Spinal cord (tissue), 10 donors: ENCODE measurements around the gene MAP7D1. TPM values are rescaled to one million over a fixed set of nuclear protein-coding genes. Genes with fewer than 3 reads are reported as not detected.
"Not testable (repeated sequence)": the region's sequence is repeated elsewhere in the genome, so short reads cannot be mapped to it uniquely, and the experiment has no call there.

Source experiments
- DNase-seq, 6 donors: peaks; one replicate each; pipeline versions ENCODE4 v3.0.0 to v3.0.0-alpha.2; 2013 to 2015; ENCODE audit warnings: low spot score in 6 of 6, low read depth in 4 of 6
- H3K27ac ChIP-seq: one replicate; pipeline ENCODE4 v1.5.1; 2013; ENCODE audit warnings: low read depth, low read length, control low read depth
- H3K27me3 ChIP-seq: one replicate; pipeline ENCODE4 v1.6.1; 2013; ENCODE audit warnings: low read length; ENCODE audit not compliant: control insufficient read depth, insufficient read depth
- H3K36me3 ChIP-seq: one replicate; pipeline ENCODE4 v1.6.1; 2013; ENCODE audit warnings: low read length; ENCODE audit not compliant: control insufficient read depth, insufficient read depth
- H3K4me1 ChIP-seq: one replicate; pipeline ENCODE4 v1.6.1; 2013; ENCODE audit warnings: low read length; ENCODE audit not compliant: control insufficient read depth, insufficient read depth
- H3K4me3 ChIP-seq: one replicate; pipeline ENCODE4 v1.5.1; 2013; ENCODE audit warnings: low read depth, low read length, control low read depth
- H3K9me3 ChIP-seq: one replicate; pipeline ENCODE4 v1.6.1; 2013; ENCODE audit warnings: low read length; ENCODE audit not compliant: control insufficient read depth, insufficient read depth
- WGBS: methylation state at CpG from one replicate; pipeline ENCODE4 v1.1.5; 2013; ENCODE audit warnings: missing lambda C conversion rate; ENCODE audit not compliant: insufficient coverage; 5-methylcytosine and 5-hydroxymethylcytosine counted together
- polyA plus RNA-seq, 2 donors: library from polyadenylated mRNA; unstranded; fragments of 120-200 nt; gene quantifications; one replicate each; pipeline ENCODE4 v1.2.1, GENCODE V29; 2013; ENCODE audit not compliant: insufficient read length in 2 of 2
- small RNA-seq: library from RNA; depleted of rRNA; stranded (forward); fragments of <200 nt; gene quantifications from one replicate; pipeline ENCODE3, GENCODE V24; 2014; ENCODE audit warnings: low replicate concordance
- total RNA-seq, 2 donors: library from RNA; depleted of rRNA in 1 of 2; stranded (reverse); fragments of 120-200 nt in 1 of 2; fragments of >200 nt in 1 of 2; gene quantifications; one replicate each; pipeline versions ENCODE4 v1.2.3 to v1.2.4, GENCODE V29; 2013 to 2014
- donor health status: healthy.

MAP7D1 gene
- total and polyA plus RNA-seq, 4 donors, result 52.4 to 209 (median 124) TPM

GRCh38 chr1:36224537-36225282, 68.8 kb downstream of the MAP7D1 start:
- no peaks in the 10 kb centered on the region for H3K9me3 ChIP-seq
- WGBS, result under 1% methylated on average over 24 of the region's 29 CpGs
- peak overlapping the region; percentile 98 for H3K4me3 ChIP-seq
- no peak for DNase-seq
- H3K4me1 ChIP-seq, result peaks cover 25% of the 10 kb centered on the region
- peak overlapping the region; percentile 99 for H3K27ac ChIP-seq
- no peaks in the 10 kb centered on the region for H3K27me3 ChIP-seq
- H3K36me3 ChIP-seq, result peaks cover 16% of the 10 kb centered on the region

DNA sequence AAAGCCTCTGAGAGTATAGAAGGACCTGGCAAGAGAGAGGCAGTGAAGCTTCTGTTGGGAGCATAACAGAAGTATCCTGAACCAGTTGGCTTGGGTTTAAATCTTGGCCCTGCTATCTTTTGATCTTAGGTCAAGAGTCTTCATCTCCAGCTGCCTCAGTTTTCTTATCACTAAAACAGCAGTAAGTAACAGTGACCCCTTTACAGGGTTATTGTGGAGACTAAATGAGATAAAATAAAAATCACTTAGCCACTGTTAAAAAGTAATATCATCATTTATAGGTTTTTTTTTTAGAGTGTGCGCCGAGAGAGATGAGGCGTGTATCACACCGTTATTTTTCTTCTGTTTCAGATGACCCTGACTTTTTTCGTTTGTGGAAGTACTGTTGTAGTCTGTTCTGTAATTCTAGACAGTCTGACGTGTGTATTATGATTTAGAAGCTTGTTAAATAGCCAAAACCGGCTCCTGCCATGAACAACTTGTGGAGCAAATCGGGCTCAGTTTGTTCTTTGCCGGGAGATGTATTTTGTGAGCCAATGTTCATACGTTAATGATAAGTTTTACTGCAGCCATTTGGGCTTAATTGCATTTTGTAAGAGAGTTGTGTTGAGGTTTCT, 69.4 kb downstream of the MAP7D1 start:
- no peak for DNase-seq
- Histone ChIP-seq H3K4me1 (peaks cover 25% of the 10 kb centered on the region), H3K27me3 (no peaks in the 10 kb centered on the region), H3K27ac (peak overlapping the region; percentile 99), H3K36me3 (peaks cover 23% of the 10 kb centered on the region), H3K4me3 (peak overlapping the region; percentile 98), H3K9me3 (no peaks in the 10 kb centered on the region)
- WGBS, result 34% methylated on average over 2 of the region's 10 CpGs

DNA sequence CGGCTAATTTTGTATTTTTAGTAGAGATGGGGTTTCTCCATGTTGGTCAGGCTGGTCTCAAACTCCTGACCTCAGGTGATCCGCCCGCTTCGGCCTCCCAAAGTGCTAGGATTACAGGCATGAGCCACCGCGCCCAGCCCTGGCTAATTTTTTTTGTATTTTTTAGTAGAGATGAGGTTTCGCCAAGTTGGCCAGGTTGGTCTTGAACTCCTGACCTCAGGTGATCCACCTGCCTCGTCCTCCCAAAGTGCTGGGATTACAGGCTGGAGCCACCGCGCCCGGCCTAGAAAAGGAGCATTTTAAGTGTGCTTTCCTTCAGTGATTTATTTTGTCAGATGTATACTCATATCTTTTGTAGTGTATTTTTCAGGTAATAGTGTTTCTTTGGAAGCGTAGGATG, 74.3 kb downstream of the MAP7D1 start:
- H3K4me1 ChIP-seq, H3K4me3 ChIP-seq, H3K27me3 ChIP-seq, H3K27ac ChIP-seq, DNase-seq, H3K9me3 ChIP-seq: not testable (repeated sequence)
- 95% methylated on average over 4 of the region's 12 CpGs for WGBS
- peaks cover 31% of the 10 kb centered on the region for H3K36me3 ChIP-seq

Small RNA genes within 50 kb of the gene (small RNA-seq; reads per million reads assigned to genes)
- gene RN7SL131P, result not detected

Other genes starting within 250 kb of the MAP7D1 start
- gene AGO3, start 225.1 kb upstream of the MAP7D1 start, total RNA-seq, result 10 to 100 TPM; 33.6 to 33.7 TPM
- gene AGO3, start 225.1 kb upstream of the MAP7D1 start, polyA plus RNA-seq, result 10 to 100 TPM; 11.5 to 15.1 TPM
- 10 to 100 TPM in 1 of 2 donors, 1 to 10 TPM in 1; 2.2 to 13.5 TPM for gene TEKT2, start 72.1 kb upstream of the MAP7D1 start, total RNA-seq
- gene TEKT2, start 72.1 kb upstream of the MAP7D1 start, polyA plus RNA-seq, result 10 to 100 TPM; 15.8 to 17.5 TPM
- 10 to 100 TPM; 20.3 to 43.0 TPM for gene ADPRS, start 67.3 kb upstream of the MAP7D1 start, total RNA-seq
- 10 to 100 TPM; 41.3 to 46.1 TPM for gene ADPRS, start 67.3 kb upstream of the MAP7D1 start, polyA plus RNA-seq
- gene COL8A2, start 30.9 kb upstream of the MAP7D1 start, total RNA-seq, result 10 to 100 TPM; 15.1 to 32.6 TPM
- gene COL8A2, start 30.9 kb upstream of the MAP7D1 start, polyA plus RNA-seq, result 1 to 10 TPM; 3.2 to 7.9 TPM
- gene TRAPPC3, start 6.7 kb upstream of the MAP7D1 start, total RNA-seq, result 10 to 100 TPM; 59.7 to 82.6 TPM
- gene TRAPPC3, start 6.7 kb upstream of the MAP7D1 start, polyA plus RNA-seq, result 10 to 100 TPM; 79.2 to 83.4 TPM
- gene THRAP3, start 68.3 kb downstream of the MAP7D1 start, total RNA-seq, result 10 to 100 TPM; 69.1 to 71.7 TPM
- 10 to 100 TPM; 84.0 to 88.5 TPM for gene THRAP3, start 68.3 kb downstream of the MAP7D1 start, polyA plus RNA-seq
- gene SH3D21, start 150.2 kb downstream of the MAP7D1 start, total RNA-seq, result 1 to 10 TPM; 2.5 to 6.9 TPM
- 10 to 100 TPM in 1 of 2 donors, 1 to 10 TPM in 1; 8.0 to 10.7 TPM for gene SH3D21, start 150.2 kb downstream of the MAP7D1 start, polyA plus RNA-seq
- gene EVA1B, start 167.5 kb downstream of the MAP7D1 start, total RNA-seq, result 10 to 100 TPM in 1 of 2 donors, 1 to 10 TPM in 1; 8.0 to 67.6 TPM
- 10 to 100 TPM; 21.4 to 28.5 TPM for gene EVA1B, start 167.5 kb downstream of the MAP7D1 start, polyA plus RNA-seq
- gene STK40, start 229.8 kb downstream of the MAP7D1 start, total RNA-seq, result 10 to 100 TPM; 11.2 to 20.1 TPM
- 10 to 100 TPM; 36.5 to 37.5 TPM for gene STK40, start 229.8 kb downstream of the MAP7D1 start, polyA plus RNA-seq
- 1 to 10 TPM; 7.6 to 8.4 TPM for gene LSM10, start 241.7 kb downstream of the MAP7D1 start, total RNA-seq
- gene LSM10, start 241.7 kb downstream of the MAP7D1 start, polyA plus RNA-seq, result 10 to 100 TPM; 47.1 to 56.5 TPM